ENCODE data around the gene RNASE8.

RNASE8 gene

DNA sequence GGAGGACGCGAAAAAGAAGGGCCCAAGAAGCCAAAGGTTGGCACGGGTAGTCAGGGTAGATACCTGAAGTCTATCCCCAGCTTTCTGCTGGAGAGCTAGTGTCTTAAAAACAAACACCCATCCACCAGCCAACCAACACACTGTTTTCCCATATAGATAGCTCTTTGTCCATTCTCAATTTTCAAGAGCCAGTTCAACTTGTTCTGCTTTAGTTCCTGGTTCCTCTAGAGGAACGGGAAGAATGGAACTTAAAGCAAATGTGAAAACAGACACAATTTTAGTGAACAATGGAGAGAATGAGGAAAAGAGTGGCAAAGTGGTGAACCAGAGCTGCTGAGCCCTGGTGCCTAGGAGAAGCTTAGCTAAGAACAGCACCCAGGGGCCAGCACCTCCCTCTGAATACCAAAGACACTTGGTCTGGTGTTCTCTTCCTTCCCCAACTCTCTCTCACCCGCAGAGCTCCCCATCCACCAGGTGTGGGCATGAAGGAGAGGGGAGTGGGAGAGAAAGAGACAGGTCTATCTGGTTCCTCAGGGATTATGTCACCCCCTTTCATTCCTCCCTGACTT is 36.6 kb upstream of the RNASE8 start:
- Histone ChIP-seq H3K36me3 (ENCODE audit: control insufficient read depth, insufficient read depth, low read length) (no peaks in the 10 kb centered on the region), H3K27me3 (replicated peaks; ENCODE audit: control insufficient read depth, insufficient read depth, low read length) (peaks cover 2% of the 10 kb centered on the region), H3K4me3 (replicated peaks; ENCODE audit: low read depth, low read length) (no peak overlapping the region)
- DNase-seq (ENCODE audit: extremely low read depth, insufficient read length) = no peak
- TF ChIP-seq, protein P1, sequence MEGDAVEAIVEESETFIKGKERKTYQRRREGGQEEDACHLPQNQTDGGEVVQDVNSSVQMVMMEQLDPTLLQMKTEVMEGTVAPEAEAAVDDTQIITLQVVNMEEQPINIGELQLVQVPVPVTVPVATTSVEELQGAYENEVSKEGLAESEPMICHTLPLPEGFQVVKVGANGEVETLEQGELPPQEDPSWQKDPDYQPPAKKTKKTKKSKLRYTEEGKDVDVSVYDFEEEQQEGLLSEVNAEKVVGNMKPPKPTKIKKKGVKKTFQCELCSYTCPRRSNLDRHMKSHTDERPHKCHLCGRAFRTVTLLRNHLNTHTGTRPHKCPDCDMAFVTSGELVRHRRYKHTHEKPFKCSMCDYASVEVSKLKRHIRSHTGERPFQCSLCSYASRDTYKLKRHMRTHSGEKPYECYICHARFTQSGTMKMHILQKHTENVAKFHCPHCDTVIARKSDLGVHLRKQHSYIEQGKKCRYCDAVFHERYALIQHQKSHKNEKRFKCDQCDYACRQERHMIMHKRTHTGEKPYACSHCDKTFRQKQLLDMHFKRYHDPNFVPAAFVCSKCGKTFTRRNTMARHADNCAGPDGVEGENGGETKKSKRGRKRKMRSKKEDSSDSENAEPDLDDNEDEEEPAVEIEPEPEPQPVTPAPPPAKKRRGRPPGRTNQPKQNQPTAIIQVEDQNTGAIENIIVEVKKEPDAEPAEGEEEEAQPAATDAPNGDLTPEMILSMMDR (IDR thresholded peaks at IDR 0.05; ENCODE audit: insufficient read depth, low read length, poor library complexity, severe bottlenecking) = no peak

DNA sequence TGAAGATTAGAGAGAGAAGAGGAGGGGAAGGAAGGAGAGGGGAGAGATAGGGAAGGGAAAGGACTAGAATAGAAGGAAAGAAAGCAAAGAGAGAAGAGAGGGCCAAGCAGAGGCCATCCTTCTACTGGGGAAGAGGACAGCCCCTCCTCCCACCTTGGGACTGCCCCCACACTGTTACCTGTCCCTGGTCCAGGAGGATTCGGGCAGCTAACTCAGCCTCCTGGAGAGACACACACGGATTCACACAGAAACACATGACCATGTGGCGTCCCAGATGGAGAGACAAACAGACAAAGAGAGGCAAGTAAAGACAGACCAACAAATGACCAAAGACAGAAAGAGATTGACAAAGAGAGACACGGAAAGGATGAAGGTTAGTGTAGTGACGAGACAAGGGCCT is 34.9 kb upstream of the RNASE8 start:
- H3K27me3 ChIP-seq (replicated peaks; ENCODE audit: control insufficient read depth, insufficient read depth, low read length) = peaks cover 3% of the 10 kb centered on the region

DNA sequence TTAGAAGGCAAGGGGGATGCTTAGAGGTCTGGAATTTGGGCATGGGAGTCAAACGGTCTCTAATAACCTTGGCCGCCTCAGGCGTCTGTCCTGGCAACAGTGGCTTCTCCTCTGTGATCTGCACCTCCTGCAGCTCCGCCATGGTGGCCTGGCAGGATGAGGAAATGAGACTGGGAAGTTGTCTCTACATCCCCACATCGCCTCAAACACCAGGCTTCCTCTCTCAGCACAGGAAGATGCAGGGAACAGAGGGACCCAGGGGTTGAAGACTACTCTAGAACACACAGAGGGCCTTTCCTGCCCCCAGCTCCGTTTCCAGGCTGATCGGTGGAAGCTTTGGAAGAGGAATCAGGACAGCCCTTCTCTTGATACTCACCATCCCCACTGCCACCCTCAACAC is 34.4 kb upstream of the RNASE8 start:
- DNase-seq (ENCODE audit: extremely low read depth, insufficient read length) = no peak
- H3K27me3 ChIP-seq (replicated peaks; ENCODE audit: control insufficient read depth, insufficient read depth, low read length) = peaks cover 4% of the 10 kb centered on the region
- H3K36me3 ChIP-seq (ENCODE audit: control insufficient read depth, insufficient read depth, low read length) = no peaks in the 10 kb centered on the region
- H3K4me3 ChIP-seq (replicated peaks; ENCODE audit: low read depth, low read length) = no peak overlapping the region
- TF ChIP-seq, protein P1 (IDR thresholded peaks at IDR 0.05; ENCODE audit: insufficient read depth, low read length, poor library complexity, severe bottlenecking) = no peak

More for the DNA sequence above, 34.9 kb upstream of the RNASE8 start:
- no peak for DNase-seq (ENCODE audit: extremely low read depth, insufficient read length)
- TF ChIP-seq, protein P1 (IDR thresholded peaks at IDR 0.05; ENCODE audit: insufficient read depth, low read length, poor library complexity, severe bottlenecking) = no peak
- Histone ChIP-seq H3K36me3 (ENCODE audit: control insufficient read depth, insufficient read depth, low read length) (no peaks in the 10 kb centered on the region), H3K4me3 (replicated peaks; ENCODE audit: low read depth, low read length) (no peak overlapping the region)

DNA sequence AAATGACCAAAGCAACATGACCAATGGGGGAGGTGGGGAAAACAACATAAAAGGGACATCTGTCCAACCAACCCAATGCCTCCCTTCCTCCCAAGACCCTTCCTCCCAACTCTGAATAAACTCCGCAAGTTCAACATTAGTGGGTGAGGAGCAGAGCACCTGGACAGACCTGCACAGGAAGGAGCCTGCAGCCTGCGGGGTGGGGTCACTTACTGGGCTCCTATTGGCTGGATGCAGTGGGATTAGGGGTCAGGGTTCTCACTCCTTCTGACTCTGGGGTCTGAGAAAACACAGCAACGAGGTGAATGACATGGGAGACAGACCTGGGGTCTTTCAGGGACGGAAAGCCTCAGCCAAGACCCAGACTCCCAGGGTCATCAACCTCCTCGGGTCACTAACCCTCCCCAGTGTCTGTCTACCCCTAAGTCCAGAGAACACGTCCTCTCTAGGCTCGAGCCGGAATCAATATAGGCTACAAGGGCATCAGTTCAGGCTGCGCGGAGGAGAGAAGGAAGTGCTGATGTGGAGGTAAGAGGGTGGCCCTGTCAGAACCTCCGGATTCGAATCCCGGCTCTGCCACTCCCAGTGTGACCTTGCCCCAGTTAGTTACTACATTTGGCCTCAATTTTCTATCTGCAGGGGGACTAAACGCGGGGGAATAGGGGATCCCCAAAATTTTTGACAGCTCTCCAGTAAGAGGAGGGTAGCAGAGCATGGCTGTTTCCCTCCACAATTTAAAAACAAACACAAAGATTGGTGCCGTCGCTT is 33.6 kb upstream of the RNASE8 start:
- DNase-seq (ENCODE audit: extremely low read depth, insufficient read length) = no peak
- Histone ChIP-seq H3K27me3 (replicated peaks; ENCODE audit: control insufficient read depth, insufficient read depth, low read length) (peaks cover 4% of the 10 kb centered on the region), H3K36me3 (ENCODE audit: control insufficient read depth, insufficient read depth, low read length) (no peaks in the 10 kb centered on the region), H3K4me3 (replicated peaks; ENCODE audit: low read depth, low read length) (no peak overlapping the region)
- TF ChIP-seq, protein P1 (IDR thresholded peaks at IDR 0.05; ENCODE audit: insufficient read depth, low read length, poor library complexity, severe bottlenecking) = no peak

DNA sequence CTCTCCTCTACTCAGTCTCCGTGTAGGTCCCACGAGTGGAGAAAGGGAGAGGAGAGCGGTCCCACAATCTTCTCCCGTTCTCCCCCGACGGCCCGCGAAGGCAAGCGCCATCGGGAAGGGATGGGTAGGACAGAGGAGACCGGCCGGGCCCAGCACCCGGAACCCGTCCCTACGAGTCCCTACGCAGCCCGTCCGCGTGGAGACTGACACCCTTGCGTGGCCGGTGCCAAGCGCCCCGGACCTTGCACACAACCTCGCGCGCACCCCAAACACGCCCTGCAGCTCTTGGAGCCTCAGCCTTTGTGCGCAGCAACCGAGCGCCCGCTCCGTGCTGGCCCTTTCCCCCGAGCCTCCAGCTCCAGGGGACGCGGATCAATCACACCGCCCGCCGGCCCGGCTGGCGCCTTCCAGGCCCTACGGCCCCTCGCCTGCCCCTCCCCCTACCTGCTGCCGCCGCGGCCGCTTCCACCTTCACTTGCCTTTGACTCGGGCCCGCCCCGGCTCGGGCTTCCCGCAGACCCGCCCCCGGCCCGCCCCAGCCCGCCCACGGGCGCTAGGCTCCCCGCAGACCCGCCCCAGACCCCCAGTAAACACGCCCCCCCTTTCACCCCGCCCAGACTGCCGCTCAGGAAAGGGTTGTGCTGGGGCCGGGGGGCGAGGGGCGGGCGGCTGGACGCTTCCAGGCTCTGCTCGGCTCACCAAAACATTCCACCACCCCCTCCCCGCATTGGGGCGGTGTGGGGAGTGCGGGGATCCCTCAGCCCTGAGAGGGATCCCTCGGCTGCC is 32.8 kb upstream of the RNASE8 start, which contains the start of gene NDRG2:
Gene NDRG2 (minus strand): TSS at position 477 of the 786 bp plus-strand sequence. CDS start 1,746 bp downstream, outside the sequence.
- DNase-seq (ENCODE audit: extremely low read depth, insufficient read length) = peak; percentile 31
- Histone ChIP-seq H3K4me3 (replicated peaks; ENCODE audit: low read depth, low read length) (no peak within 1 kb of the TSS; the same call in 1 of the 2 replicates), H3K36me3 (ENCODE audit: control insufficient read depth, insufficient read depth, low read length) (no peaks in the 10 kb centered on the region), H3K27me3 (replicated peaks; ENCODE audit: control insufficient read depth, insufficient read depth, low read length) (peaks cover 4% of the 10 kb centered on the region)
- TF ChIP-seq, protein P1 (IDR thresholded peaks at IDR 0.05; ENCODE audit: insufficient read depth, low read length, poor library complexity, severe bottlenecking) = no peak
